ENCODE data around the gene HDGFL1.

The HDGFL1 gene

GRCh38 chr6:22589118-22589517 is 19.8 kb downstream of the HDGFL1 start:
- H2AFZ ChIP-seq (ENCODE audit: low read length), result no peak overlapping the region
- no peaks in the 10 kb centered on the region for H3K27me3 ChIP-seq (replicated peaks; ENCODE audit: insufficient read depth, low read length)
- no peak for DNase-seq
- no peaks in the 10 kb centered on the region for H3K79me2 ChIP-seq (ENCODE audit: low read length)
- H3K4me1 ChIP-seq (ENCODE audit: low read length), result no peaks in the 10 kb centered on the region
- no peak overlapping the region for H3K9ac ChIP-seq (ENCODE audit: low read length)
- H3K4me2 ChIP-seq (ENCODE audit: low read depth, low read length), result no peak overlapping the region
- no peaks in the 10 kb centered on the region for H3K36me3 ChIP-seq (replicated peaks; ENCODE audit: insufficient read depth, low read length)
- H3K4me3 ChIP-seq (ENCODE audit: low read length), result no peak overlapping the region
- no peaks in the 10 kb centered on the region for H3F3A ChIP-seq (ENCODE audit: insufficient read depth, low read length)
- H3K9me3 ChIP-seq (replicated peaks; ENCODE audit: insufficient read depth, low read length), result no peaks in the 10 kb centered on the region
- H3K9me2 ChIP-seq (replicated peaks; ENCODE audit: insufficient read depth, low read length), result no peaks in the 10 kb centered on the region
- no peak overlapping the region for H3K27ac ChIP-seq (ENCODE audit: low read length)
- H4K20me1 ChIP-seq (ENCODE audit: insufficient read depth, low read length), result no peaks in the 10 kb centered on the region
- no peak for TF ChIP-seq EZH2 (optimal IDR thresholded peaks at IDR 0.05; ENCODE audit: low read depth, low read length)
- no peak for TF ChIP-seq EZH2phosphoT487 (IDR thresholded peaks at IDR 0.05; ENCODE audit: low read length)
- TF ChIP-seq CTCF (IDR thresholded peaks at IDR 0.05; ENCODE audit: low read length), result no peak

GRCh38 chr6:22590423-22590822 is 21.1 kb downstream of the HDGFL1 start:
- Histone ChIP-seq H3K9me2 (replicated peaks; ENCODE audit: insufficient read depth, low read length) (no peaks in the 10 kb centered on the region), H3K36me3 (replicated peaks; ENCODE audit: insufficient read depth, low read length) (no peaks in the 10 kb centered on the region), H3K79me2 (ENCODE audit: low read length) (no peaks in the 10 kb centered on the region), H3K4me3 (ENCODE audit: low read length) (no peak overlapping the region), H4K20me1 (ENCODE audit: insufficient read depth, low read length) (no peaks in the 10 kb centered on the region), H3K4me1 (ENCODE audit: low read length) (no peaks in the 10 kb centered on the region), H3K4me2 (ENCODE audit: low read depth, low read length) (no peak overlapping the region), H3K9ac (ENCODE audit: low read length) (no peak overlapping the region), H3K27me3 (replicated peaks; ENCODE audit: insufficient read depth, low read length) (no peaks in the 10 kb centered on the region), H3K9me3 (replicated peaks; ENCODE audit: insufficient read depth, low read length) (no peaks in the 10 kb centered on the region), H3F3A (ENCODE audit: insufficient read depth, low read length) (no peaks in the 10 kb centered on the region), H3K27ac (ENCODE audit: low read length) (no peak overlapping the region), H2AFZ (ENCODE audit: low read length) (no peak overlapping the region)
- no peak for TF ChIP-seq EZH2 (optimal IDR thresholded peaks at IDR 0.05; ENCODE audit: low read depth, low read length)
- TF ChIP-seq CTCF (IDR thresholded peaks at IDR 0.05; ENCODE audit: low read length), result no peak
- no peak for TF ChIP-seq EZH2phosphoT487 (IDR thresholded peaks at IDR 0.05; ENCODE audit: low read length)
- no peak for DNase-seq

- no peaks in the 10 kb centered on the region for H3K27me3 ChIP-seq (replicated peaks; ENCODE audit: insufficient read depth, low read length)
- no peaks in the 10 kb centered on the region for H3K4me1 ChIP-seq (ENCODE audit: low read length)
- no peaks in the 10 kb centered on the region for H3K9me2 ChIP-seq (replicated peaks; ENCODE audit: insufficient read depth, low read length)
- H3K9ac ChIP-seq (ENCODE audit: low read length), result no peak overlapping the region
- H3K36me3 ChIP-seq (replicated peaks; ENCODE audit: insufficient read depth, low read length), result no peaks in the 10 kb centered on the region
- DNase-seq, result no peak
- H4K20me1 ChIP-seq (ENCODE audit: insufficient read depth, low read length), result no peaks in the 10 kb centered on the region
- H2AFZ ChIP-seq (ENCODE audit: low read length), result no peak overlapping the region
- H3K4me3 ChIP-seq (ENCODE audit: low read length), result no peak overlapping the region
- no peaks in the 10 kb centered on the region for H3K9me3 ChIP-seq (replicated peaks; ENCODE audit: insufficient read depth, low read length)
- TF ChIP-seq EZH2phosphoT487 (IDR thresholded peaks at IDR 0.05; ENCODE audit: low read length) (no peak), CTCF (IDR thresholded peaks at IDR 0.05; ENCODE audit: low read length) (no peak), EZH2 (optimal IDR thresholded peaks at IDR 0.05; ENCODE audit: low read depth, low read length) (no peak)
- no peak overlapping the region for H3K27ac ChIP-seq (ENCODE audit: low read length)
- H3K79me2 ChIP-seq (ENCODE audit: low read length), result no peaks in the 10 kb centered on the region
- no peaks in the 10 kb centered on the region for H3F3A ChIP-seq (ENCODE audit: insufficient read depth, low read length)
- H3K4me2 ChIP-seq (ENCODE audit: low read depth, low read length), result no peak overlapping the region
These were observed 24.5 kb downstream of the HDGFL1 start for GRCh38 chr6:22593895-22594294.

Measured in MM.1S (cell line).